ENCODE data around the gene ATP6V0E2. TPM values are rescaled to one million over a fixed set of nuclear protein-coding genes. Genes with fewer than 3 reads are reported as not detected.

ATP6V0E2 gene
- total RNA-seq, 4 donors from 2014 or later, result 20.1 to 35.6 (median 30.7) TPM

- Histone ChIP-seq H3K4me3 (peak overlapping the region; percentile 76 to 96), H3K36me3 (no peaks in the 10 kb centered on the region), H3K9me3 (no peaks in the 10 kb centered on the region), H3K4me1 (peaks cover 0 to 20% (median 4%) of the 10 kb centered on the region in 3 donors), H3K27ac (peak overlapping the region; percentile 84 to 96 (median 94)), H3K27me3 (no peaks in the 10 kb centered on the region)
- 10 to 13% methylated on average over 3 to 5 of the region's 6 CpGs for WGBS, 2 donors (ENCODE audit: low coverage in 1 of 2)
- TF ChIP-seq POLR2A (IDR thresholded peaks at IDR 0.05) (no peak), CTCF (IDR thresholded peaks at IDR 0.05) (no peak), POLR2AphosphoS5 (IDR thresholded peaks at IDR 0.05) (no peak), EP300 (IDR thresholded peaks at IDR 0.05) (no peak)
- ATAC-seq, result no peak
Measured at GRCh38 chr7:149838992-149839408, 34.8 kb upstream of the ATP6V0E2 start.

DNA sequence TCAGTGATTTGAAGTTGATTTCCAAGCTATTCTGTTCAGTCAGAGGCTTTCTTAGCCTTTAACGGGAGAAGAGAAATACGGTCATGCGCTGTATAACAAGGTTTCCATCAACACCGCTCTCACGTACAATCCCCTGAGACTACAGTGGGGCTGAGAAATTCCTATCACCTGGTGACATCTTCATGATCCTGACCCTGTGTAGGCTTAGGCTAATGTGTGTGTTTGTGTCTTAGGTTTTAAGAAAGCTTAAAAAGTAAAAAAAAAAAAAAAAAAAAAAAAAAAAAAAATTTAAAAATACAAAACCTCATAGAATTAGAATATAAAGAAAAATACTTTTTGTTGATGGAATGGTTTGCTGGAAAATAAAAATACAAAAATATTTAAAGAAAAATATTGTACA lies 33.8 kb upstream of the ATP6V0E2 start:
- H3K4me1 ChIP-seq, result peaks cover 0 to 27% (median 4%) of the 10 kb centered on the region in 3 donors
- 87 to 96% methylated on average over 4 to 5 of the region's 5 CpGs for WGBS, 2 donors (ENCODE audit: low coverage in 1 of 2)
- no peaks in the 10 kb centered on the region for H3K9me3 ChIP-seq
- H3K36me3 ChIP-seq, result peaks cover 0 to 2% of the 10 kb centered on the region in 2 donors
- ATAC-seq, result no peak
- H3K27me3 ChIP-seq, result no peaks in the 10 kb centered on the region
- no peak for TF ChIP-seq CTCF (IDR thresholded peaks at IDR 0.05)
- no peak for TF ChIP-seq EP300 (IDR thresholded peaks at IDR 0.05)
- no peak for TF ChIP-seq POLR2A (IDR thresholded peaks at IDR 0.05)
- no peak for TF ChIP-seq POLR2AphosphoS5 (IDR thresholded peaks at IDR 0.05)
- peak overlapping the region in 1 of 4 donors; percentile 26 for H3K27ac ChIP-seq
- H3K4me3 ChIP-seq, result no peak overlapping the region

GRCh38 chr7:149843566-149843965 lies 30.2 kb upstream of the ATP6V0E2 start:
- Histone ChIP-seq H3K27me3 (no peaks in the 10 kb centered on the region), H3K4me1 (peaks cover 0 to 20% (median 0%) of the 10 kb centered on the region in 3 donors), H3K27ac (no peak overlapping the region), H3K9me3 (no peaks in the 10 kb centered on the region), H3K36me3 (peaks cover 0 to 39% of the 10 kb centered on the region in 2 donors), H3K4me3 (no peak overlapping the region)
- 80 to 100% methylated on average over 1 to 4 of the region's 9 CpGs for WGBS, 2 donors (ENCODE audit: low coverage in 1 of 2)
- TF ChIP-seq EP300 (IDR thresholded peaks at IDR 0.05) (no peak), POLR2A (IDR thresholded peaks at IDR 0.05) (no peak), POLR2AphosphoS5 (IDR thresholded peaks at IDR 0.05) (no peak), CTCF (IDR thresholded peaks at IDR 0.05) (no peak)
- ATAC-seq, result no peak

- Histone ChIP-seq H3K36me3 (peaks cover 0 to 48% of the 10 kb centered on the region in 2 donors), H3K27ac (no peak overlapping the region), H3K4me3 (no peak overlapping the region), H3K4me1 (peaks cover 0 to 12% (median 0%) of the 10 kb centered on the region in 3 donors), H3K27me3 (no peaks in the 10 kb centered on the region), H3K9me3 (no peaks in the 10 kb centered on the region)
- no peak for TF ChIP-seq POLR2A (IDR thresholded peaks at IDR 0.05)
- no peak for TF ChIP-seq POLR2AphosphoS5 (IDR thresholded peaks at IDR 0.05)
- TF ChIP-seq CTCF (IDR thresholded peaks at IDR 0.05), result no peak
- TF ChIP-seq EP300 (IDR thresholded peaks at IDR 0.05), result no peak
- WGBS, 2 donors (ENCODE audit: low coverage in 1 of 2), result 28 to 43% methylated on average over 2 to 4 of the region's 6 CpGs
- ATAC-seq, result no peak
Measured at GRCh38 chr7:149844445-149844844, 29.3 kb upstream of the ATP6V0E2 start.

DNA sequence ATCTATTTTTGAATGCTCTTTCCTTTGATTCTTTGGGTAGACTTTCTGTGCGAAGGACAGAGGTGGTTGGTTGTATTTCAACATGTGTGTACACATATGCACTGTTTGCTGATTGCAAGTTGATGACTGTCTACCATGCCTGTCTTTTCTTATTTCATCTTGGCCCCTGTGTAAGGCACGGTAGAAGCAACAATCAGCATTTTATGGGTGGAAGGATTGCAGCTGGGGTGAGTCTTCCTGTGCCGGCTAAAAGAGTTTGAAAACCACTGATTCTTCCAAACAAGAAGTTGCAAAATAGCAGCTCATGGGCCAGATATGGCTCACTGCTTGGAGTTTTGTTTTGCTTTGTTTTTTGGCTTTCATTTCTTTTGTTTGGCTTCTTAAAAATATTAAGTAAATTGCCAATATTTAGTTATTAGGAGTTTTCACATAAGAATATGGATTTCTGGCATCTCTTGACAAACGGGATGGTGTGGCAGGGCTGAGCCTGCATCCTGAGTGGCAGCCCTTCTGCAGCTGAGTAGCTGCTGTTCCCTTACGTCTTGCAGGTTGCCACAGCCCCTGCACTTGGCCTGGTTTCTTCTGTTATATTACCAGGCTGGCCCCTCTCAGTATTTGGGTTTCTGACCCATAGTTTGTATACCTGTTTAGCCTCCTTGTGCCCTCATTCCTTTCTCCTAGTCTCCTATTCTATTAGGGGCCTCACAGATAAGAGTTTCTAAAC lies 28.4 kb upstream of the ATP6V0E2 start:
- TF ChIP-seq CTCF (IDR thresholded peaks at IDR 0.05) (no peak), POLR2AphosphoS5 (IDR thresholded peaks at IDR 0.05) (peak; percentile 4), POLR2A (IDR thresholded peaks at IDR 0.05) (no peak), EP300 (IDR thresholded peaks at IDR 0.05) (no peak)
- Histone ChIP-seq H3K27ac (no peak overlapping the region), H3K27me3 (no peaks in the 10 kb centered on the region), H3K9me3 (no peaks in the 10 kb centered on the region), H3K4me3 (no peak overlapping the region), H3K4me1 (peaks cover 0 to 7% (median 0%) of the 10 kb centered on the region in 3 donors), H3K36me3 (peaks cover 0 to 56% of the 10 kb centered on the region in 2 donors)
- WGBS, 2 donors (ENCODE audit: low coverage in 1 of 2), result 76 to 77% methylated on average over 2 to 4 of the region's 5 CpGs
- ATAC-seq, result peak; percentile 50

Data from gastroesophageal sphincter (tissue), 4 donors.